NT2/D1 (cell line): ENCODE results near the gene ITCH.

Experiments
- YY1 ChIP-seq: IDR thresholded peaks from 2 replicates; pipeline ENCODE4 v1.6.1; 2011; ENCODE audit not compliant: insufficient read length, insufficient read depth
- ZNF274 ChIP-seq: IDR thresholded peaks from 2 replicates; pipeline ENCODE4 v1.6.1; 2011; ENCODE audit warnings: mild to moderate bottlenecking, low read depth, low read length

GRCh38 chr20:34427784-34428183 is 64.7 kb downstream of the ITCH start:
- TF ChIP-seq YY1, result no peak
- no peak for TF ChIP-seq ZNF274
